NB4 (cell line): ENCODE results near the gene LY86.

Experiments used
- CTCF ChIP-seq: IDR thresholded peaks from one replicate; pipeline ENCODE4 v1.5.1; 2012; ENCODE audit warnings: low read depth, low read length
- POLR2A ChIP-seq: IDR thresholded peaks from 2 replicates; pipeline ENCODE4 v1.6.1; 2011; ENCODE audit warnings: mild to moderate bottlenecking; ENCODE audit not compliant: insufficient read length; ENCODE audit errors: extremely low read depth

GRCh38 chr6:6557504-6557839, 31.0 kb upstream of the LY86 start:
- TF ChIP-seq POLR2A (no peak), CTCF (no peak)
